Glutamatergic neuron (in vitro differentiated cells): ENCODE results near the gene SAP25. TPM values are rescaled to one million over a fixed set of nuclear protein-coding genes. Genes with fewer than 3 reads are reported as not detected.

Source experiments
- DNase-seq: peaks from one replicate; pipeline ENCODE4 v3.0.0; 2022
- H3K27ac Mint-ChIP-seq: one replicate; pipeline ENCODE4 v1.8.0; 2020; ENCODE audit warnings: mild to moderate bottlenecking, mixed read lengths, inconsistent platforms; ENCODE audit not compliant: unreplicated experiment
- H3K27me3 Mint-ChIP-seq: one replicate; pipeline ENCODE4 v1.8.0; 2020; ENCODE audit warnings: mild to moderate bottlenecking, moderate library complexity, mixed read lengths, inconsistent platforms; ENCODE audit not compliant: unreplicated experiment
- H3K36me3 Mint-ChIP-seq: one replicate; pipeline ENCODE4 v1.8.0; 2020; ENCODE audit warnings: mild to moderate bottlenecking, mixed read lengths, inconsistent platforms; ENCODE audit not compliant: unreplicated experiment
- H3K4me1 Mint-ChIP-seq: one replicate; pipeline ENCODE4 v1.8.0; 2020; ENCODE audit warnings: mild to moderate bottlenecking, low read depth, mixed read lengths, inconsistent platforms; ENCODE audit not compliant: unreplicated experiment
- H3K4me3 Mint-ChIP-seq: one replicate; pipeline ENCODE4 v1.8.0; 2020; ENCODE audit warnings: mild to moderate bottlenecking, mixed read lengths, inconsistent platforms; ENCODE audit not compliant: unreplicated experiment
- H3K9me3 Mint-ChIP-seq: one replicate; pipeline ENCODE4 v1.8.0; 2020; ENCODE audit warnings: mild to moderate bottlenecking, moderate library complexity, mixed read lengths, inconsistent platforms; ENCODE audit not compliant: unreplicated experiment
- total RNA-seq: library from RNA; stranded (reverse); fragmentation: NEBNext Ultra II Directional; extraction: Animal tissue kit (Norgen Biotek cat#: 25700); gene quantifications from one replicate; pipeline ENCODE4 v1.2.1, GENCODE V29; 2021; ENCODE audit not compliant: unreplicated experiment
- TF ChIP-seq, protein P1 (sequence below): fragments of 200-600 bp; sonication (generic); IDR thresholded peaks from one replicate; pipeline ENCODE4 v1.5.0; 2021; ENCODE audit not compliant: partially characterized antibody, unreplicated experiment

SAP25 gene
- total RNA-seq, 1 donor from 2014 or later, result 8.0 TPM

DNA sequence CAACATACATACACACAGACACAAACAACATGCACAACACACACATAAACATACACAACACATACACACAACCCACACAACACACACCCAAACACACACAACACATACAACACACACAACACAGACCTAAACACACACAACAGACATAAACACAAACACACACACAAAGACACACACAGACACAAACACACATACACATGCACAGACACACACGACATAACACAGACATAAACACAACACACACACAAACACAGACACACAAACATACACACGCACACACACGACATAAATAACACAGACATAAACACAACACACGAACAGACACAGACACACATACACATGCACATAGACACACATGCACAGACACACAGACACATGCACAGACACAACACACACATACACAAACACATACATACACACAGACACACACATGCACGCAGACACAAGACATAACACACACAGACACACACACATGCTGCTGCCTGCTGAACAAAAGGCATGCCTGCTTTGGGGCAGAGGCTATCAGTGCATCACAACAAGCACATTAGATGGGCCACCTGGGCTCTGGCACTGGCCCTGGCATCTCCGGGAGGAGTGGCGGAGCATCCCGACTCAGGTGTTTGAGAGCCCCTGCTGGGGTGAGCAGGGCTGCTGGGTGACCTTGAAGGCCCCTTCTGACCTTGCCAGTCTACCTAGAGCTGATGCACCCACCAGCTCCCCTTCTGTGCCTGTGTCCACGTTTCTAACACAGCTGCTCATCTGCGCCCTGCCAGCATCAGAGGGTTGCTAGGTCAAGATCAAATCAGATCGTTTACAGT, 7.0 kb upstream of the SAP25 start:
- DNase-seq, result no peak
- Mint-ChIP-seq H3K27me3 (peaks cover 16% of the 10 kb centered on the region), H3K36me3 (no peaks in the 10 kb centered on the region), H3K4me1 (peaks cover 17% of the 10 kb centered on the region), H3K4me3 (peak overlapping the region; percentile 15), H3K27ac (no peak overlapping the region), H3K9me3 (peaks cover 7% of the 10 kb centered on the region)
- TF ChIP-seq, protein P1, sequence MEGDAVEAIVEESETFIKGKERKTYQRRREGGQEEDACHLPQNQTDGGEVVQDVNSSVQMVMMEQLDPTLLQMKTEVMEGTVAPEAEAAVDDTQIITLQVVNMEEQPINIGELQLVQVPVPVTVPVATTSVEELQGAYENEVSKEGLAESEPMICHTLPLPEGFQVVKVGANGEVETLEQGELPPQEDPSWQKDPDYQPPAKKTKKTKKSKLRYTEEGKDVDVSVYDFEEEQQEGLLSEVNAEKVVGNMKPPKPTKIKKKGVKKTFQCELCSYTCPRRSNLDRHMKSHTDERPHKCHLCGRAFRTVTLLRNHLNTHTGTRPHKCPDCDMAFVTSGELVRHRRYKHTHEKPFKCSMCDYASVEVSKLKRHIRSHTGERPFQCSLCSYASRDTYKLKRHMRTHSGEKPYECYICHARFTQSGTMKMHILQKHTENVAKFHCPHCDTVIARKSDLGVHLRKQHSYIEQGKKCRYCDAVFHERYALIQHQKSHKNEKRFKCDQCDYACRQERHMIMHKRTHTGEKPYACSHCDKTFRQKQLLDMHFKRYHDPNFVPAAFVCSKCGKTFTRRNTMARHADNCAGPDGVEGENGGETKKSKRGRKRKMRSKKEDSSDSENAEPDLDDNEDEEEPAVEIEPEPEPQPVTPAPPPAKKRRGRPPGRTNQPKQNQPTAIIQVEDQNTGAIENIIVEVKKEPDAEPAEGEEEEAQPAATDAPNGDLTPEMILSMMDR, result no peak

DNA sequence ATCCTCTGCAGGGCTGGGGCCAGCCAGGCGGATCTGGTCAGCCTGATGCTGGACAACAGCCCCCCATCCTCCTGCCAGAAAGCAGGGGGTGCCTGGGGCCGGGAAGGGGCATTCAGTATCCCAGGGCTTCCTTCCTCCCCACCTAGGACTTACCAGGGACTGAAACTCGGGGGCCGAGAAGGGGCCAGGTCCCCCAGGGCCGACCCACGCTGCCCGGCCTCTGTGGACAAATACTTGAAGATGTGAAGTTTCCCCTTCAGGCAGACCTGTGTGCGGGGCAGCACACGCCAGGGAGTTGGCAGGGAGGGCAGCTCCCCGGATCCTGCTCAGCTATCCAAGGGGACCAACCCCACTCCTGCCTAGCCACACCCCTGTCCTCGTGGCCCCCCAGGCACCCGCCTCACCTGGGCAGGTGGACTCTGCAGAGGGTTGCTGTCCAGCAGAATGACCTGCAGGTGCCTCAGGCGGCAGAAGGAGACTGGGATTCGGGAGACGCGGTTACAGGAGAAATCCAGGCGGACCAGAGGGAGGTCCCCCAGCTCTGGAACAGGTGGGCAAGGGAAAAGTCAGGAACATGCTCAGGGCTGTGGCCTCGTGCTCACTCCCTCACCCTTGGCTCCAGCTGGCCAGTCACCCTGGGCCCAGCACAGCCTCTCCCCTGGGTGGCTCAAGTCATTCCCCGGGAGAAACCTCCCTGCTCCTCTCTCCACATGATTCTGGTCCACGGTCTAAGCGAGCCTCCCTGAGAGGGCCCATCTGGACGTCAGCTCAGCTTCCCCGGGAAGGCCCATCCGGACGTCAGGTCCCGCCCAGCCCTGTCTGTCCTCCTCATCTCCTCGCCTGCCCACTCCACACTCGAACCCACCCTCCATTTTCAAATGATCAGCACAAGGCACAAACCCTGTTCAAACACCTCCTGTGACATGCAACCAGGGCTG, 4.8 kb upstream of the SAP25 start:
- H3K27me3 Mint-ChIP-seq, result peaks cover 7% of the 10 kb centered on the region
- H3K4me1 Mint-ChIP-seq, result peaks cover 11% of the 10 kb centered on the region
- H3K4me3 Mint-ChIP-seq, result no peak overlapping the region
- H3K9me3 Mint-ChIP-seq, result peaks cover 3% of the 10 kb centered on the region
- TF ChIP-seq, protein P1, result no peak
- H3K27ac Mint-ChIP-seq, result no peak overlapping the region
- DNase-seq, result no peak
- no peaks in the 10 kb centered on the region for H3K36me3 Mint-ChIP-seq

DNA sequence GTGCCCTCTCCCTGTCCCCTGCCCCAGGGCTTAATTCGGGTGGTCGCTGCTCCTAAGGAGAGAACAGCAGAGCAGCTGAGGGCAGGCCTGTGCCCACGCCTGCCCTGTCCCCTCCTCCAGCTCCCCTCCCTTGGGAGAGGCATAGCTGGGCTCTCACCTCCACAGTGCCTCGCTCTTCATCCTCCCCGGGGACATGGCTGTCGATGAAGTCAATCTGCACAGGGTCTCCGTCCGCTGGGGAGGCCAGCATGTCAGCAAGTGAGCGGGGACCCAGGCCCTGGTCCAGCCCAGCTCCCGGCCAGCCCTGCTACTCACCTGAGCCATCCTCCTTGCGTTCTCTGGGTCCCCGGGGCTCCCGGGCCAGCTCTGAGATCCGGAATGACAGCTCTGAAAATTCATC, 3.8 kb upstream of the SAP25 start:
- TF ChIP-seq, protein P1, result no peak
- H3K36me3 Mint-ChIP-seq, result no peaks in the 10 kb centered on the region
- H3K27ac Mint-ChIP-seq, result no peak overlapping the region
- H3K4me3 Mint-ChIP-seq, result no peak overlapping the region
- H3K27me3 Mint-ChIP-seq, result peaks cover 6% of the 10 kb centered on the region
- DNase-seq, result no peak
- H3K9me3 Mint-ChIP-seq, result peaks cover 3% of the 10 kb centered on the region
- peaks cover 4% of the 10 kb centered on the region for H3K4me1 Mint-ChIP-seq

DNA sequence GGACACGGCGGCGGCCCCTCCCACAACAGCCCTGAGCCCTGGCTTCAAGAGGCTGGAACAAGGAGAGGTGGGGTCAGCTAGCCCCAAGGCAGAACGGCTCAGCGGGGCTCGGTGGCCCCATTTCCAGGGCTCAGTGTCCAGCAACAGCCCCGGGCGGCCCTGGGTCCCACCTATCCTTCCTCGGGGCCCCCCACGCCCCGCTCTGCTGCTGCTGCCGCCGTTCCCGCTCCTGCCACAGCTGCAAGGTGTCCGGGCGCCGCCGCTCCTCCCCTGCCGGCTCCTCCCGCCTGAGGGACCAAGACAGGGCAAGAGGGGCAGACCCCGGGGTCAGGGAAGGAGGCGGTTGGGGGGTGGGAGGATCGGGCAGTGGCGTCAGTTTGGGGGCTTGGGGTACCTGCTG, 3.4 kb upstream of the SAP25 start:
- TF ChIP-seq, protein P1, result no peak
- Mint-ChIP-seq H3K4me1 (peaks cover 3% of the 10 kb centered on the region), H3K9me3 (peaks cover 3% of the 10 kb centered on the region), H3K4me3 (no peak overlapping the region), H3K27me3 (peaks cover 6% of the 10 kb centered on the region), H3K36me3 (no peaks in the 10 kb centered on the region), H3K27ac (no peak overlapping the region)
- no peak for DNase-seq
